Stimulated activated naive CD8-positive, alpha-beta T cell treated with anti-CD3 and anti-CD28 coated beads, Interleukin-15, Interleukin-2, amounts not matched to agents 100 ng/mL and 50 ng/mL, for 24 hours (primary cell): ENCODE data around the gene PDE3B.

ENCODE experiments used
- H3K27ac Mint-ChIP-seq: one replicate; pipeline ENCODE4 v1.8.0; 2021; ENCODE audit warnings: mild to moderate bottlenecking, mixed read lengths
- H3K27me3 Mint-ChIP-seq: one replicate; pipeline ENCODE4 v1.8.0; 2021; ENCODE audit warnings: mixed read lengths
- H3K36me3 Mint-ChIP-seq: one replicate; pipeline ENCODE4 v1.8.0; 2021; ENCODE audit warnings: low read depth, mixed read lengths
- H3K4me1 Mint-ChIP-seq: one replicate; pipeline ENCODE4 v1.8.0; 2021; ENCODE audit warnings: low read depth, mixed read lengths
- H3K4me3 Mint-ChIP-seq: one replicate; pipeline ENCODE4 v1.8.0; 2021; ENCODE audit warnings: mild to moderate bottlenecking, mixed read lengths
- H3K9me3 Mint-ChIP-seq: one replicate; pipeline ENCODE4 v1.8.0; 2021; ENCODE audit warnings: mixed read lengths

PDE3B gene

DNA sequence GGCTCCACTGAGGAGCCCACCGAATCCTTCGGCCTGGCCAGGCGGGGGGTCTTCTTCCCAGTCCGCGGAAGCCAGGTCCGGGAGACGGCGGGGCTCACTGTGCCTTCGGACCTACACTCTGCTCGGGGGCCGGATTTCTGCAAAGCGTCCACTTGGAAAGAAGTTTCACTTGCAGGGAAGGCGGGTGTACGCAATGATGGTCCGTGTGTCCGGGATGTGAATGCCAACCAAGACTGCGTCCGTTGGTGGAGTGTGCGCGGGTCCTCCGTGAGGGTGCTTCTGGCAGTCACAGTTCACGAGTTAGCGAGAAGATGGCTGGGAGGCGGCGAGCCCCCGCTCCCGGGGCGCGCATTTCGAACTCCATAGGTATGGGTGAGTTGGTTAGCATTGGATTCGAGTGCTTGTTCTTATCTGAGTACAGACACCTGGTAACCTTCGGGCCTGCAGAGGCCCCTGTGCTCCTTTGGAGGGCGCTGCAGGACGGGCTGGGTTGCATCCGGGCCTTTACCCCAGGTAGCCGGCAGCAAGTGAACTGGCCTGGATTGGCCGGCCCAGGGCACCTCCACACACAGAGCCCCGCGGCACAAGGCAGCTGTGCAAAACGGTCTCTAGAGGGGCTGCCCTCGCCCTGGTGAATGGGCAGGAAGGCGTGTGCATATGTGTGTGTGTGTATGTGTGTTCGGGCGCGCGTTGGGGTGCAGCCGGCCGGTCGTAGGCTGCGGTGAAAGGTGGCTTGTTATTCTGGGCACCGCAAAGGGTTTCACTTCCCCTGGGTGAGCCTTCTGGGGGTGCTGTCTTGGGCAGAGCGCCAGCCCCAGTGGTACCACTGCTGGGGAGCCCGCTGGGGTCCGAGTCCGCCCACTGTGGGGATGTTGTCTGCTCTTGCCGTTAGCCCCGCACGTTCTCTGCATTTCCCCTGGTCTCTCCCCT, 261.8 kb downstream of the PDE3B start:
- Mint-ChIP-seq H3K36me3 (no peaks in the 10 kb centered on the region), H3K4me1 (peaks cover 46% of the 10 kb centered on the region), H3K4me3 (peak overlapping the region; percentile 89), H3K27ac (peak overlapping the region; percentile 86), H3K9me3 (no peaks in the 10 kb centered on the region), H3K27me3 (no peaks in the 10 kb centered on the region)

DNA sequence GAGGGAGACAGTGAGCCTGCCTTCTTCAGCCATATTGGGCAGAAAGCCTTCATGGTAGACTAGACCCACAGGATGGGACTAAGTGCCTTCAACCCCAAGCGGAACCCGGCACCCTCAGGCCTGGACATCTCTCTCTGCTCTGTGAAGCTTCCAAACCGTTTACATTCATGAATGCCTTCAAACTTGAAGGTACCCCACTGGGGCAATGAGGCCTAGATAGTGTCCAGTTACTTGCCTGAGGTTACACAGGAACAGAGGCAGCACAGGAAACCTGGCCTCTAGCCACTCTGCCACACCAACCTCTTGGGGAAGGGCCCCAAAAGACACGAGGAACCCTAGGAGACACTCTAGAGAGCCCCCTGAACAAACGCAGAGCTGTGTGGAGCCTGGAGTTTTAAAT, 263.0 kb downstream of the PDE3B start:
- H3K9me3 Mint-ChIP-seq, result no peaks in the 10 kb centered on the region
- peaks cover 46% of the 10 kb centered on the region for H3K4me1 Mint-ChIP-seq
- no peak overlapping the region for H3K27ac Mint-ChIP-seq
- no peaks in the 10 kb centered on the region for H3K36me3 Mint-ChIP-seq
- H3K4me3 Mint-ChIP-seq, result no peak overlapping the region
- H3K27me3 Mint-ChIP-seq, result no peaks in the 10 kb centered on the region

DNA sequence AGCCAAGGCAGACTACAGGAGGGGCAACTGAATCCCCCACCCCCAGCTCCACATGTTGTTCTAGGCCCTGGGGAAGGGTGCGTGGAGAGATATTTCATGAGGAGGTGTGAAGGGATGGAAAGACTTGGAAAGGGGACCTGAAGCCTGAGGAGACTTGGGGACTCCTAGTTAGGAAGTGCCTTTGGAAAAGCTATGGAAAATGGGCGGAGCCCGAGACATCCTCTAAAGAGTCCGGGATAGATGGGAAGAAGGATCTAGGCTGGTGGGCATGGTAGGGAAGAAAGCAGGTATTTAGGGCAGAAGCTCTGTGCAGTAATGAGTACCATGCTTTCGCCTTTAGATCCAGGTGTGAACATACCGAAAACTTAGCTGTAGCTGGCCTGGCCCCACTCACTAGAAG, 263.4 kb downstream of the PDE3B start:
- peaks cover 46% of the 10 kb centered on the region for H3K4me1 Mint-ChIP-seq
- H3K27ac Mint-ChIP-seq, result no peak overlapping the region
- no peaks in the 10 kb centered on the region for H3K27me3 Mint-ChIP-seq
- no peaks in the 10 kb centered on the region for H3K36me3 Mint-ChIP-seq
- H3K9me3 Mint-ChIP-seq, result no peaks in the 10 kb centered on the region
- H3K4me3 Mint-ChIP-seq, result no peak overlapping the region

DNA sequence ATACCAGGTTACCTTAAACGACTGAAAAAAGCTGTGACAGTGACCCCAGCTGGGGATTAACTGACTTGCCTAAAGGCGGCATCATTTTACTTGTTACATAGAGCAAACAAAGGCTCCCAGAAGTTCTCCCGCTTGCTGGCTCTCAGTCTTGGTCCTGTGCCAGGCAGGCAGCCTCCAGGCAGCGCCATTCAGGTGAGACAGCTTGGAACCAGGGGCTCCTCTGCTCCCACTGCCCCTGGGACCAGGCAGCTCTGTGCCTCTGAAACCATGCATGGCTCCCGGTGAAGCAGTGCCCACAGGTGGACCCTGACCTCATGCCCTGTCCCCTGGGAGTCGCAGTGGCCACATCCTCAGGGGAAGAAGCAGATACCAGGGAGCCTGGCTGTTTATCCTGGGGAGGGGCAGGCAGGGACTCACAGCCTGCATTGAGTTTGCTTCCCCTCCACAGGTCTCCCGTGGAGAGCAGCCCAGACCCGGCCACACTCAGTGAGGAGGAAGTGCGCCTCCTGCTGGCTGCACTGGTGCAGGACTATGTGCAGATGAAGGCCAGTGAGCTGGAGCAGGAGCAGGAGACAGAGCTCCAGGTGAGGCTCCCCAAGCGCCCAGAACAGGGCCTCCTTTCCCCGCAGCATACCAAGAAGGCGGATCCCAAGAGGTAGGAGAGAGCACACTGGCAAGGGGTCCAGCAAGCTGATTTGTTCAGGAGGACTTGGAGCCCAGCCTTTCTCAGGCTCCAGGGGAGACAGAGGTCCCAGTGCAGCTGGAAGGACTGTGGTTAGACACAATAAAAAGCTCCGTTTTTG, 264.0 kb downstream of the PDE3B start:
- Mint-ChIP-seq H3K4me1 (peaks cover 45% of the 10 kb centered on the region), H3K9me3 (no peaks in the 10 kb centered on the region), H3K36me3 (no peaks in the 10 kb centered on the region), H3K27me3 (no peaks in the 10 kb centered on the region), H3K4me3 (no peak overlapping the region), H3K27ac (no peak overlapping the region)

DNA sequence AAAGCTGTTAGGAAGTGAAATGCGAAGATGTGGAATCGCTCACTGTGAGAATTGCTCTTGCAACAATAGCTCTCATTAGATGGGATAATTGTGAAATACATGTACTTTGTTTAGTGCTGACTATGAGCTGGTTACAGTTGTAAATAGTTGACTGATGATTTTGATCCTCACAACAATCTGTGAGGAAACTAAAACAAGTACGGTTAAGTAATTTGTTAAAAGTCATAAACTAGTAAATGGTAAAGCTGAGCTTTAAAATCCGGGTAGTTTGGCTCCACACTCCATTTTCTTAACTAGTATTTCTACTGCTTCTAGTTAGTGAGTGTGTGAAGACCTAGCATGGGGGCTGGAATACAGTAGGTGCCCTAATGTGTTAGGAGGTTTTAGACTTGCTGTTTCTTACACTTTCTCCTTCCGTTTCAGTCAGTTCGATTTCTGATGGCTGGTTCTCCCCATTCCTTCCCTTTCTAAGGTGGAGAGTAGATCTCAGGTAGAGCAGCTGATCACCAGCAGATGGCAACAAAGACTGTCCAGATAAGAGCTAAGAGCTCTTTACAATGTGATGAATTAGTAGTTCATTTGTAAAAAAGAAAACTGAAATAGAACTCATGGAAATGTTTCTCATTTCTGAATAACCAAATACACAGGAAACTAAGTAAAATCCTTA, 264.7 kb downstream of the PDE3B start:
- no peaks in the 10 kb centered on the region for H3K27me3 Mint-ChIP-seq
- H3K4me1 Mint-ChIP-seq, result peaks cover 42% of the 10 kb centered on the region
- no peak overlapping the region for H3K4me3 Mint-ChIP-seq
- no peaks in the 10 kb centered on the region for H3K36me3 Mint-ChIP-seq
- H3K27ac Mint-ChIP-seq, result no peak overlapping the region
- H3K9me3 Mint-ChIP-seq, result no peaks in the 10 kb centered on the region

DNA sequence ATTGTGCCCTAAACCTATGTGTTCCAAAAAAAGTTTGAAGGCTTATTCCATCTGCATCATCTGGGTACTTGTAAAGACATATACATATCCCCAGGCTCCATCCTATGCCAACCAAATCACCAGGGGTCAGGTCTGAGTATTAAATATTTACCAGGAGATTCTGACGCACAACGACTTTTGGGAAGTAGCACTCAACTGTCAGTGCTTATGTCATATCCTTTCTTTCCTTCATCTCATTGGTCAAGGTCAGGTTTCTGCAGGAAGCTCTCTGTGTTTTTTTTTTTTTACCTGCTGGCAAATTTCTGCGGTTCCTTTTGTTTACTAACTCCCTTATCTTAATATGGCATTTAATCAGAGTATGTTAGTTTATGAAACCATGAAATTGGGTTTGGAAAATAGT, 270.9 kb downstream of the PDE3B start:
- Mint-ChIP-seq H3K27ac (no peak overlapping the region), H3K4me3 (no peak overlapping the region), H3K27me3 (no peaks in the 10 kb centered on the region), H3K9me3 (peaks cover 7% of the 10 kb centered on the region), H3K36me3 (no peaks in the 10 kb centered on the region), H3K4me1 (no peaks in the 10 kb centered on the region)

DNA sequence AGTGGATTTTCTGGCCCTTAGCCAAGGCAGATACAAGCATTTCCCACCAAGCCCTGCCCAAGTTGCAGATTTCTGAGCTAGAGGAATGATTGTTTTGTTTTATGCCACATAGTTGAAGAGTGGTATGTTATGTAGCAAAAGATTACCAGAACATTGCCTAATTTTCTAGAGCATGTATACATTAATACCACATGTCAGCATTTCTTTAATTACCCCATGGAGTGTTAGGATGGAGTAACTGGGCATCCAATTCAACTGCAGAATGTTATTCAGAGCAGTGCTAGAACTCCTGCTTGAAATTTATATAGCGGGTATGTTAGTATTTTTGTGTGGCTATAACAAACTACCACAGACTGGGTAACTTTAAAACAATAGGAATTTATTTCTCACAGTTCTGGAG, 272.8 kb downstream of the PDE3B start:
- Mint-ChIP-seq H3K27me3 (no peaks in the 10 kb centered on the region), H3K36me3 (no peaks in the 10 kb centered on the region), H3K27ac (no peak overlapping the region), H3K4me1 (no peaks in the 10 kb centered on the region), H3K4me3 (no peak overlapping the region), H3K9me3 (peaks cover 7% of the 10 kb centered on the region)
